Skeletal muscle cell (primary cell): ENCODE measurements around the gene CDKAL1.

ENCODE experiments used
- DNase-seq: peaks from one replicate; pipeline ENCODE4 v3.0.0-alpha.2; 2010; ENCODE audit warnings: low read depth
- H3K4me3 ChIP-seq: 2 replicates; pipeline ENCODE4 v1.5.1; 2011; ENCODE audit warnings: low read depth, mild to moderate bottlenecking, control low read depth, low read length, moderate library complexity

The CDKAL1 gene

DNA sequence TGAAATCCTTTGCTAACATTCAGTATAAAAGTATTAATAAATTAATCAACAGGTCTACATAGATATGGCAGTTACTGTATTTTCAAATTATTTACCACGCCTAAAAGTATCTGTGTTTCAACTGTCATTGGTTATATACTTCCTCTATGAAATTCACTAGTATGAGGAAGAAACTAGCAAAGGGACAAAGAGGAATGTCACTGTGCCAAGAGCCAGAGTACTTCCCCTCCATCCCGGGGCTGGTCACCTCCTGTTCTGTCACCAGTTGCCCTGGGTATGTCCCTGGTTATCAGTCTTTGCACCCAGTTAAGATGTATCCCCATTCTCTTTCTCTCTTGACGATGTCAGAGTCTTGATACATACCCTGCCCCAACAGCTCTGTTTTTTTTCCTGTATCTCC lies 582.5 kb downstream of the CDKAL1 start:
- no peak for DNase-seq
- no peak overlapping the region for H3K4me3 ChIP-seq

DNA sequence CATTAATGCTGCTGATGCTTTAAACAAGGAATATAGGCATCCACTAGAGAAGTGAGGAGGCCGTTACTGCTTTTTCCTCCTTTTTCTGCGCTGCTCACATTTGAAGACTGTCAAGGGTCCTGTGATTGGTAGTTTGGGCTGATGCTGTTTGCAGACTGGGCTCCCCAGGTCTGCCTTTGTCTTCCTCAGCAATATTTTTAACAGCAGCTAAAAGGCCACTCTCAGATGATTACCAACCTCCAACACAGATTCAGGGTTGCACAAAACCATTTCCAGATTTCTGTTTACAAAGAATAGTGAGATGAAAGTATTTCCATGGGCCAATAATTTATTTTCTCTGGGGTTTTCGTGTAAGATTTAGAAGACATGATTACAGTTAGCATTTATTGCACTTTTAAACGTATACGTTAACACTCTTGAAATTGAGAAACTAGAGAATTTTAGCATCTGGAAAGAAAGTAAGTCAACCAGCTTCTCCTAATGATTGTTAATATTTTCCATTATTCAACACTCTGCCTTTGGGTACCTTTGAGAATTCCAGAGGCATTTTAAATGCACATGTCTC lies 584.0 kb downstream of the CDKAL1 start:
- no peak for DNase-seq
- no peak overlapping the region for H3K4me3 ChIP-seq

GRCh38 chr6:21121636-21122136 lies 587.4 kb downstream of the CDKAL1 start:
- no peak for DNase-seq
- no peak overlapping the region for H3K4me3 ChIP-seq

GRCh38 chr6:21123507-21124436 lies 589.5 kb downstream of the CDKAL1 start:
- no peak for DNase-seq

GRCh38 chr6:21128601-21129000 lies 594.3 kb downstream of the CDKAL1 start:
- no peak for DNase-seq

More at GRCh38 chr6:21123507-21124436, 589.5 kb downstream of the CDKAL1 start:
- no peak overlapping the region for H3K4me3 ChIP-seq

DNA sequence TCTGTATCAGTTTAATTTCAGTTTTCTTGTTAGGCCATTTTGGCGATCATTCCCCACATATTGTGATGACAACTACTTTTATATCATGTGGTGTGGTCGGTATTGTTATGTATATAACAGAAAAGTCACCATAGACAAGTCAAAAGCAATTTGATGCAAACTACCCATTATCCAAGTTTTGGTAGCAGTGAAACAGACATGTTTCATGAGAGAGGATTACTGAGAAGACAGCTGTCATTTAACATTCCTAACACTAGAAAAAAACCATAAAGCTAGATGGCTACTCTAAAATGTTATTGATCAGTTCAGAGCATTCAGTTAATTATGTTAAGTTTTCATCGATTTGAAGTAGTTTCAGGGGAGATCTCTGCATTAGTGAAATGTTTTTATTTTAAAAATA lies 597.1 kb downstream of the CDKAL1 start:
- DNase-seq, result no peak
- no peak overlapping the region for H3K4me3 ChIP-seq

More at GRCh38 chr6:21128601-21129000, 594.3 kb downstream of the CDKAL1 start:
- no peak overlapping the region for H3K4me3 ChIP-seq

DNA sequence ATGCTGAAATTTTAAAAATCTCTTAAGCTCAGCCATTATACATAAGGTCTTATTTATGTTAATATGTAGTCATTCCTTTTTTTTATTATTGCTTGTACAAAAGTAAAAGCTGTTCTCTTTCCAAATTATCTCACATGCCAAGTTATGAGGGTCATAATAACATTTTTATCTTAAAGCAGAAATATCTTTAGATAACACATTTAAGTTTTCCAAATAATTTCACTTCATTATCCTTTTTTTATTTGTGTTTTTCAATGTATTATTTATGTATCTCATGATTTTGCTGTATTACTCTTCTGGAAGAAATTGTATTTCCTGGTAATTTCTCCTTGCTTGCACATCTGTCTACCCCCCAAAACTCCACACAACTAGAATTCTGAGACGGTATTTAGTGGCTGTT lies 598.2 kb downstream of the CDKAL1 start:
- DNase-seq, result no peak
- H3K4me3 ChIP-seq, result no peak overlapping the region

GRCh38 chr6:21132856-21133838 lies 598.9 kb downstream of the CDKAL1 start:
- DNase-seq, result no peak
- H3K4me3 ChIP-seq, result no peak overlapping the region

GRCh38 chr6:21133901-21134300 lies 599.6 kb downstream of the CDKAL1 start:
- H3K4me3 ChIP-seq, result no peak overlapping the region
- DNase-seq, result no peak

DNA sequence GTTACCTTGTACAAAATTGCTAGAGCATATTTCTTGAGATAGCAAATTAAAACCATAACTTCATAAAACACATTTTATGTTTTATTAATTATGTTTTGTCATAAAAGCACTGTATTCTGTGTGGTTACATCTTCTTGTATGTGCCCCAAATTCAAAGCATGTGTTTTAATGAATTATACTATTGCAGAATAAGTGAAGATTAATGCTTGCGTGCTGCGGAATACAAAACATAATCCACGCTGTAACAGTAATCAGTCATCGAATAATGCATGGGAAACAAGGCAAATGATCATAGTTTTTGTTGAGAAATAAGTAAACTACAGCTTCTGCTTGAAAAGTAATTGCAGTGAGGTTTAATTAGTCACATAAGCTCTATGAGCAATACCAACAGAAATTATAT lies 600.1 kb downstream of the CDKAL1 start:
- DNase-seq, result no peak
- no peak overlapping the region for H3K4me3 ChIP-seq

GRCh38 chr6:21135484-21136013 lies 601.3 kb downstream of the CDKAL1 start:
- no peak overlapping the region for H3K4me3 ChIP-seq

GRCh38 chr6:21137700-21138335 lies 603.6 kb downstream of the CDKAL1 start:
- no peak for DNase-seq
- no peak overlapping the region for H3K4me3 ChIP-seq

More at GRCh38 chr6:21135484-21136013, 601.3 kb downstream of the CDKAL1 start:
- no peak for DNase-seq

DNA sequence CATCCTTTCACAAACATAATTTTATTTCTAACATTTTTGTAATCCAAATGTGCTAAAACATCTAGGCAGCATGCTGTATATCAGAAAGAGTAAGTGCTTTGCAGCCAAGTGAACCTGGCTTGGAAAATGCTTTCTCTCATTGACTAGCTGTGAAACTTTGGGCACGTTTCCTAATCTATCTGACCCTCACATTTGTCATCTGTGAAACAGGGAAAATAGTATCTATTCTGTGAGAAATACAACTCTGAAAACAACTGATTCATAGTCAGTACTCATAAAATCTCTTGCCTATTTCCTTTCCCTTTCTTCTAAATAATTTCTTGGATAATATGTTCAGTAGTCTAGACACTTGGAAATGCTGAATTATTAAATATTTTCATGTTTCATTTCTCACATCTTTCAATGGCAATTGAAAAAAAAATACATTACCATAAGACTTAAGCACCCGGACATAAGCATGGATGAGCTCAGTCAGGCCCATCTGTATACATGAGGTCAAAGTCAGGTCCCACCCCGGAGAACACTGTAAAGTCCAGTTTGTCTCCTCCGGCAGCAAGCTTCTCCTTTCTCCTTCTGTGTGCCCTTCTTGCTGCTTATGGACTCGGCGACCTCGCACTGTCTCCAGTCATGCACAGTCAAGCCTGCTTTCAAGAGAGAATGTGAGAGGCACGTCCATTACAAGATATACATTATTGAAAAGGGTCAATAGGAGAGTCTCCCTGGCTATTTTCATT lies 604.2 kb downstream of the CDKAL1 start:
- no peak overlapping the region for H3K4me3 ChIP-seq
- DNase-seq, result no peak

GRCh38 chr6:21140966-21141365 lies 606.7 kb downstream of the CDKAL1 start:
- DNase-seq, result no peak
- no peak overlapping the region for H3K4me3 ChIP-seq

GRCh38 chr6:21141616-21142303 lies 607.5 kb downstream of the CDKAL1 start:
- H3K4me3 ChIP-seq, result no peak overlapping the region
- DNase-seq, result no peak

DNA sequence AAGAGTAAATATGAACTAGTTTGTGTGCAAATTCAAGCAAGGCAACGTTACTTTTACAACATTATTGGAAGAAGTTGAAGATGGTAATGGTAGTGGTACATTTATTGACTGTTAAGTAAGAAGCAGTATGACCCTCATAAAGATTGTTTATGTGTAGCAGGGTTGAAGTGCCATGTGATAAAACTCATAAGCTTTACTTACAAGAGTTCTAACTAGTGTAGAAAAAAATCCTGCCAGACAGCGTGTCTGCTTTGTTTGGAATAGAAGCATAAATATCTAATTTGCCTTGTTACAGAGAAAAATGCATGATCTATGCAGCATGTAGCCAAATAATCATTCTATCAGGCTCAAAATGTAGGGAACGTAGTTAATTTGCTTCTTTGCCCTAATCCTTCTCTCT lies 608.5 kb downstream of the CDKAL1 start:
- H3K4me3 ChIP-seq, result no peak overlapping the region
- no peak for DNase-seq

GRCh38 chr6:21143645-21144044 lies 609.4 kb downstream of the CDKAL1 start:
- DNase-seq, result no peak
- no peak overlapping the region for H3K4me3 ChIP-seq

GRCh38 chr6:21144928-21145327 lies 610.7 kb downstream of the CDKAL1 start:
- no peak for DNase-seq
- no peak overlapping the region for H3K4me3 ChIP-seq
